DMS79 (cell line): ENCODE data around the gene ATP5PO.
"Not testable (repeated sequence)": the region's sequence is repeated elsewhere in the genome, so short reads cannot be mapped to it uniquely, and the experiment has no call there.

Experiments used
- DNase-seq: peaks from one replicate; lab custom pipeline; 2025; lab: John Stamatoyannopoulos, UW

Gene ATP5PO

DNA sequence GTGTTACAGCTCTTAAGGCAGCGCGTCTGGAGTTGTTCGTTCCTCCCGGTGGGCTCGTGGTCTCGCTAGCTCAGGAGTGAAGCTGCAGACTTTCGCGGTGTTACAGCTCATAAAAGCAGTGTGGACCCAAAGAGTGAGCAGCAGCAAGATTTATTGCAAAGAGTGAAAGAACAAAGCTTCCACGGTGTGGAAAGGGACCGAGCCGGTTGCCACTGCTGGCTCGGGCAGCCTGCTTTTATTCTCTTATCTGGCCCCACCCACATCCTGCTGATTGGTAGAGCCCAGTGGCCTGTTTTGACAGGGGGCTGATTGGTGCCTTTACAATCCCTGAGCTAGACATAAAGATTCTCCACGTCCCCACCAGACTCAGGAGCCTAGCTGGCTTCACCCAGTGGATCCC lies 47.7 kb downstream of the ATP5PO start:
- not testable (repeated sequence) for DNase-seq

DNA sequence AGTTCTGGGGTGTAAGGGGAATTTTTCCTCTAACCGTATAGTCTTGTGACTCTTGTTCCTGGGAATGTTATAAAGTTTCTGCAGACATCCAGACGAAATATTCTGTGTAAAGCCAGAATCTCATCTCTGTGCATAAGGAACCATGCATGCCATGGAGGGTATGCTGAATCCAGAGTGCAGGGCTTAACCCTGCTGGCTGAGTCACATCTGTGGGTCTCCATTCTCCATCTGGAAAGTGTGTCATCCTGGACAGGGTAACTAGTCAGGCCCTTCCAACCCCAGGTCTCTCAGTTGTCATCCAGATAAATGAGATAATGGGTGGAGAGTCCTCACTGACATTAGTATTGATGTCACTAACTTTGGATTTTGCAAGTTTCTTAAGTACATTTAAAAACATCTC lies 48.8 kb downstream of the ATP5PO start:
- DNase-seq: no peak

DNA sequence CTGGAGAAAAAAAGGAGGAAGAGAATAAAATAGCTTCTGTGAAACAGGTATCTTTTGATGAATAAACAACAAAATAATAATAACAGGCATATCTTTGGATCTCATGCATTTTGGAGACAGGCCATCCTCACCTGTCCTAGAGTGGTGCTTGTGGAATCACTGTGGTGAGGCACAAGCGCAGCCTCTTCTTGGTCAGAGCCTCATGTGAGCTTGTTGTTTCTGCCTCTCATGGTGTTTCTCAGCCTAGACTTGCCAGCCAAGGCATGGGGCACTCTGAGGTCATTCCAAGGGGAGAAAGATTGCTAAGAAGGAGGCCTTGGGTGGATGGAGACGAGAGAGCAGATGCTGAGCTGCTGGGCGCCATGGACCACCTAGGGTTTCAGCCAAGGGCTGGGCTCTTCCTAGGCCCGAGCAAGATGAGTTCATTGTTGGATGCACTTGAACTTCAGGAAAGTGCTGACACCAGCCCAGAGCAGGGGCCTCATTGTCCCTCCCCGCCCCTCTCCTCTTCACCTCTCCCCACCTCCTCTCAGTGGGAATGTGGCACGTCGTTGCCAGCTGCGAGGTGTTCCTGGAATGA lies 49.5 kb downstream of the ATP5PO start:
- DNase-seq: no peak

DNA sequence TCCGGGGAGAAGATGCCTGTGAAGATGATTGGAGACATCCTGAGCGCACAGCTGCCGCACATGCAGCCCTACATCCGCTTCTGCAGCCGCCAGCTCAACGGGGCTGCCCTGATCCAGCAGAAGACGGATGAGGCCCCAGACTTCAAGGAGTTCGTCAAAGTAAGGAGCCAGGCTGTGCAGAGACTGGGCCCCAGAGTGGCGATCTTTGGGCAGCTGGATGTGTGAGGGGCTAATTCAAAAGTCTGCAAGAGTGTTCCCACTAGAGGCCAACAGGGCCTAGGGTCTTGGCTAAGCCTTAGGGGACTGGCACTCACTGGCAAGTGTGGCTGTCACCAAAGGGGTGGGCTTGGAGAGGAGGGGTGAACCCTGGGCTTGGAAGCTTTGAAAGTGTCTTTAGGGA lies 50.4 kb downstream of the ATP5PO start:
- no peak for DNase-seq

DNA sequence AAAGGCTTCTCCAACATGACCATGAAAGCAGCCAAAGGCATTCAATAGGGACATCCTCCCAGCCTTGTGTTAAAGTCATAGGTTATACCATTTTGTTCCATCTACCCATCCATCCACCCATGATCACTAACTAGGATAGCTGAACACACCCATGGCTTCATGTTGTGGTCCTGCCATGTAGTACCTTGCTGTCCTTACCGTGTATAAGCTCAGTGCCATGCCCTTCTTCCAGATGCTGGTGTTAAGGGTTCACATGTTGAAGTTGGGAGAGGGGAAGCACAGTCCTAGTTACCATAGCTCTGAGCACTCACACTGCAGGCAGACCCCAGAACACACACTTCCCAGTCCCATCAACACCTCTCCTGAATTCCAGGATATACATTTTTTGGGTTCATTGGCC lies 51.5 kb downstream of the ATP5PO start:
- no peak for DNase-seq

DNA sequence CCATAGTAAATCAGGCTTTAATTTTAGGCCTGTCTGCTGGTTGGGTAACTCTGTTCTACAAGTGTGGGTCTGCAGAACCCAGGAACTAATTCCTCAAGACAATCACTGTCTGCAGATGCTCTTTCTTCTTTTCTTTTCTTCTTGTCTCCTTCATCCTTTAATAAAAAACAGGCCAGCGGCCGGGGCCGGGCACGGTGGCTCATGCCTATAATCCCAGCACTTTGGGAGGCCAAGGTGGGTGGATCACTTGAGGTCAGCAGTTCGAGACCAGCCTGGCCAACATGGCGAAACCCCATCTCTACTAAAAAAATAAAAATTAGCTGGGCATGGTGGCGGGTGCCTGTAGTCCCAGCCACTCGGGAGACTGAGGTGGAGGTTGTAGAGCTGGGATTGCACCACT lies 52.4 kb downstream of the ATP5PO start:
- not testable (repeated sequence) for DNase-seq

DNA sequence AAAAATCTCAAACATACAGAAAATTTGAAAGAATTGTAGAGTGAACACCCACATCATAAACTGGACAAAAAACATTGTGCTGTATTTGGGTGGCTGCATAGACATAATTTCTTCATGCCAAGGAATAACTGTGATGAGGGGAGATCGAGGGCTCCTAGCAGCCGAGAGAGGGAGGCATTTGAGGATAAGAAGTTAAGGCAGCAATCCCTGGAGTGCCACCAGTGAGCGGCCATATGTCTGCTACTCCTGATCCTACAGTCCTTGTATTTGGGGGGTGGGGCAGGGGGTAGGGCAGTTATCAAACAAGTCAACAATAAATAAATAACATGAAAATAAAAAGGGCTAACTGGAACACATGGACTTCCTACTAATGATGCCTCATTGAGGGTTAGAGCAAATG lies 54.5 kb downstream of the ATP5PO start:
- no peak for DNase-seq

DNA sequence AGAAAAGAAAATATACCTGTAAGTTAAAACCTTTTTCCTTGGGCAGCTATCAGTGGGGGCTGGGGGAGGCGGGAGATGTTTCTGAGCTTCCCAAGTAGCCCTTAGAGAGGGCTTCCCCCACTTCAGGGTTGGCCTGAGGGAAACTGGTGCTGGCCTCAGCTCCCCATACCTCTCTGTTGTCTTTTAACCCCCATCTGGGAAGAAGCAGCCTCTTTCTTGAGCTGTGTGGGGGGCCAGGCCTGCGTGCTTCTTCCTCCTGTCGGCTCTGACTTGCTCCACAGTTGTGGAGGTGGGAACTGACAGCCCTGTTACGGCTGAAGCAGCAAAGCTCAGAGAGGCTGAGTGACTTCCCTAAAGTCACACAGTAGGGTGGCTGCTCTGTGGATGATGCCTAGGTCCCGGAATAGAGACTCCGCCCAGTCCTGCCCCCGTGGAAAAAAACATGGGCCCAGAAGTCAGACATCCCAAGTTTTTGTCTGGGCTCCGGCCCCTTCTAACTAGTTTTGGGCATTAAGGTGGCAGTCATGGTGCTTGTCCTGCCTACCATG lies 55.2 kb downstream of the ATP5PO start:
- no peak for DNase-seq

DNA sequence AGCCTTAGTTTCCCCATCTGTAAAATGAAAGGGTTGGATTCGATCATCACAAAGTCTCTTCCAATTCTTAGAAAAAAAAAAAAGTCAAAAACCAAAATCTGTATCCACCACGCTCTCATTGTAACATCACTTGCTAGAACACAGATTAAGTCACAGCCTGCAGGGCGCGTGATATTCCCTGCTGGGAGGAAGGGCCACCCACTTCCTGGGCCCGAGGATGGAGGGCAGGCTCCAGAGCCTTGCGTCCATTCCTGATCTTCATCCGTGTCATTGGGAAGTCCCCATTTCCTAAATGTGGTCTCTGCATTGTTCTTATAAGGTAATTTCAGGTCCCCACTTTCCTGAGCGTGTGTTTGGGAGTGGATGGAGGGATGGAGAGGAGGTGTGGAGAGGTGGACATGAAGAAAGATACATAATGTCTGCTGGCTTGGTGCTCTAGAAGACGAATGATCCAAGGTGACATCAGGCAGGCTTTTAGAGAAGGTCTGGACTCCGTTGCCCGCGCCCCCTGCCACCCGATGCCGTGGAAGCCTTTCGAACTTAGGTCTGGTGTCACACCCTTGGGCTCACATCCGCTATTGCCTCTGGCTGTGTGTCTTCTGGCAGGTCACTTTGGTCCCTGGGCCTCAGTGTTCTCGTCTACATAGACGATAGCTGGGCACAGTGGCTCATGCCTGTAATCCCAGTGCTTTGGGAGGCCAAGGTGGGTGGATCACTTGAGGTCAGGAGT lies 56.1 kb downstream of the ATP5PO start:
- DNase-seq: no peak

DNA sequence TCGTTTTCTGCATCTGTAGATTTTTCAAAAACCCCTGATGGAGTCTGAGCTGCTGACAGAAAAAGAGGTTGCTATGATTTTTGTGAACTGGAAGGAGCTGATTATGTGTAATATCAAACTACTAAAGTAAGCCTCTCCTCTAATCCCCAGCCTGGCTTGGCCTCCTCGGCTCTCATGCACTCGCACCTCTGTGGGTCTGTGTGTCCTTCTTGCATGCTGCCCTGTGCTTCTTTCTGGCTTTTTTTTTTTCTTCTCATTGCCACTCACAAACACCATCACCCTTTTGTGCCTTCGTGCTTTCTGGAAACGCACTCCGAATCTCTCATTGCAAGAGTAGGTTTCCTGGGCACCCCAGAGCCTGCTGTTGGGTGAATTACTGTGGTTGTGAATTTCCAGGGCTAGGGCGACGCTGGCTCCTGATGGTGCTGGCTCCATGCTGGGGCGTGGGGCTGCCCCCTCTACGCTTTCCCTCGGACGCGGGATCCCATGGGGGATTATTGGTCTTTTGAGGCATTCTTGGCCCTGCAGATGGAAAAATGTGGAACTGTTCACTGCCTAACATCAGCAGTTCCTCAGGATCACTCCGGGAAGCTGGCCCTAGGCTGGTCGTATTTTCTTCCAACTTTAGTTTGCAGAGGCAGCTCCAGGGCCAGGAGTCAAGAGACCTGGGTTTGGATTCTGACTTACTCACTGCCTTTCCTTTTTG lies 56.8 kb downstream of the ATP5PO start:
- DNase-seq: no peak

DNA sequence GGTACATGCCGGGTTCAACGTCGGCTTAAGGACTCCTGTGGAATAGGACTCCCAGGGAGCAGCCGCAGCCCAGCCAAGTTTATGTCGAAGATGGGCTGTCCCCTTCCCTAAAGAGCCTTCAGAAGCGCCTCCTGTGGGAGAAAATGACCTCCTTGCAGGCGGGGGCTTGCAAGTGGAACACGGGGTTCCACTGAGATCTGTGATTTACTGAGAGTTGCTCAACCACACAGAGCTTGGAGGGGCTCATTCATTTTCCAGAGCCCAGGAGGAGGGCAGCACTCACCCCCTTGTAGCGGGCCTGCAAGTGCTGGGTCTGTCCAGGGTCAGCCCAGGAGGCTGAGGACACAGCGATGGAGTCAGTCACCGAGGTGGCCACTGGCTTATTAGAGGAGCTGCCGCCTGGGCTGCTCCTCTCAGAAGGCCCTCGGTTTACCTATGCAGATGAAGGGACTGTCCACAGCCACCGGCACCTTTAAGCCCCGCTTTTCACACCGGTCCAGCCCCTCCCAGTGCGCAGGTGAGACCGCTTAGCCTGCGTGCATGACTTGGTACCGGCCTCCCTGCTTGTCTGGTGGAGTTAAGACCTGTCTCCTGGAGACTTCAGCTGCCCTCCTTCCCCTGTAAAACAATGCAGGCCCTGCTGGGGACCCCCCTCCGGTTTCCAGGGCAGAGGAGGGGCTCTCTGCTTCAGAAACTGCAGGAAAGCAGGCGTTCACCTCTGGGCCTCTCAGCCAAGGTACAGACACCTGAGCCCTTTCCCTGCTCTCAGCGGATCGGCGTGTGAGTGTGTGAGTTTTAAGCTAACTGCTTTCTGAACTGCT lies 57.5 kb downstream of the ATP5PO start:
- no peak for DNase-seq

DNA sequence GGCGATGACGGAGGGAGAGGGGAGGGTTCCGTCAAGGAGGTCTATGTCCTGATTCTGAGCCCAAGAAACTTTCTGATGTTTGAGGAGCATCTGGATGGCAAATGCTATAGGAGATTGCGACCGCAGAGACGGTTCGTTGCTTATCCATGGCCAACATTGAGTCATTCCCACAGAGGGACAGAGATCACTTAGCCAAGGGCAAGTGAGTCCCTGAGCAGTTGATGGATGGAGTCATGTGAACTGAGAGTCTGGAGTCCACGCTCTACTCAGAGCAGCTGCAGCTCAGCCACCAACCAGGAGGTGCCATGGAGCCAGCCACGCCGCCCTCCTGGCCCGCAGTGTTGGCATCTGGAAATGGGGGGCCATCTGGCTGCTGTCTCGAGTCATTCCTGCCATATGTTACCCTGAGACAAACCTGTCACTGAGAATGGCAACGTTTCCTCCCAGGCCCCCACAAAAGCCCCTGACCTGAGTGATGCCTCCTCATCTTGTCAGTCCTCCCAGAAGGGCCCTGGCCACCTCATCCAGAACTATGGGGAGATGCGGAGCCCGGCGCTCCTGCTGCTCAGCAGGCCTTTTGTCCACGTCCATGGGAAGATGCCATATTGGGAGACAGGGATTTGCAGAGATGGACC lies 58.6 kb downstream of the ATP5PO start:
- DNase-seq: no peak

DNA sequence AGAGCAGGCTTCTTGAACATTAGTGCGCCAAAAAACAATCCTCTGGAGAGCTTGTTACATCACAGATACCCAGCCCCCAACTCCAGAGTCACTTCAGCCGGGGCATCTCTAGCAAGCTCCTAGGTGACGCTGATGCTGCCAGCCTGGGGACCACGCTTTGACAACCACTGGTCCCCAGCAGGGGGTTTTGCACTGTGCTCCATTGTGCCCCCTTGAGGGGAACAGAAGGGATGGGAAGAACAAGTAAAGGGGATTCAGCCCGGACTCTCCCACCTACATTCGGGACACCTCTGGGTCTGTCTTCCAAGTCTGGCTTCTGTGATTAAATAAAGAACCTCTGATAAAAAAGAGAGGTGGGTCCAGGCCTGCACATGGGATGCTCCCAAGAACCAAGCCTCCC lies 60.4 kb downstream of the ATP5PO start:
- no peak for DNase-seq

DNA sequence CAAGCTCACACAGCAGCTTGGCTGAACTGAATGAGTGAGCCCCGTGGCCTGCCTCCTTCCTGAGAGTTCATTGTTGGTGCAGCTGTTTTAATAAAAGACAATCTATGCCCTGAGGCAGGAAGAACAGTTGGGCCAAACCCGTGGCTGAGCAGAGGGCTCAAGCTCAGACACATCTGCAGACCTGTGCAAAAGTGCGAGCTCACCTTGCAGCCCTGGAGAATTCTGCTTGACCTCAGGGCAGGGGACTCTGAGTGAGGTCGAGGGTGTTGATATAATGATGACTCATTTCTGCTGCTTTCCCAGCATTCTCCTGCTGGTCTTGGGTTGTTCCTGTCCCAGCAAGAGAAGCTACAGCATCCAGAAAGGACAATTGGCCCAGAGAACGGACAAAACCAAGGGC lies 61.0 kb downstream of the ATP5PO start:
- DNase-seq: no peak
